ENCODE measurements around the gene OCA2. TPM values are rescaled to one million over a fixed set of nuclear protein-coding genes. Genes with fewer than 3 reads are reported as not detected.

The OCA2 gene
- polyA plus RNA-seq, 1 experiment: not detected

DNA sequence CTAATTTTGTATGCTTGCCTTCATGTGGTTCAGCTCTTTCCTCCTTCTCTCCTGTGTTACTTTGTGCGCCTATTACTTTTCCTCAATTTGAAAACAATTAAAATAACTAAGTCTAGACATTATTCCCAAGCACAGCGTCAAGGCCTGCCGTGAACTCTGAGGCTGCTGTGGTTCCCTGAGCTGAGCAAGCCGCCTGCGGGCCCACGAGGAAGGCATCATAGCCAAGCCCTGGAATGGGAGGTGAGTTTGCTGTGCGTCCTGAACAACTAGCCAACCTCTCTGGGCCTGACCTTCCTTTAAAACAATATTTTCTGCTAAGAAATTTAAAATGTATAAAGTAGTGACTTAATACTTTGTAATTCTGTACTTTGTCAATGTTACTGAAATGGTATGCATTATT lies 327.2 kb downstream of the OCA2 start:
- Histone ChIP-seq H3K9me3 (ENCODE audit: control insufficient read depth, insufficient read depth, low read length) (peaks cover 59% of the 10 kb centered on the region), H3K27me3 (ENCODE audit: control insufficient read depth, insufficient read depth, low read length) (no peaks in the 10 kb centered on the region), H3K4me3 (ENCODE audit: low read depth, low read length) (no peak overlapping the region), H3K27ac (ENCODE audit: low read depth, low read length) (no peak overlapping the region)
- no peak for DNase-seq (ENCODE audit: low read depth, low spot score)
- CTCF ChIA-PET: no interaction called here
- TF ChIP-seq, protein P1, sequence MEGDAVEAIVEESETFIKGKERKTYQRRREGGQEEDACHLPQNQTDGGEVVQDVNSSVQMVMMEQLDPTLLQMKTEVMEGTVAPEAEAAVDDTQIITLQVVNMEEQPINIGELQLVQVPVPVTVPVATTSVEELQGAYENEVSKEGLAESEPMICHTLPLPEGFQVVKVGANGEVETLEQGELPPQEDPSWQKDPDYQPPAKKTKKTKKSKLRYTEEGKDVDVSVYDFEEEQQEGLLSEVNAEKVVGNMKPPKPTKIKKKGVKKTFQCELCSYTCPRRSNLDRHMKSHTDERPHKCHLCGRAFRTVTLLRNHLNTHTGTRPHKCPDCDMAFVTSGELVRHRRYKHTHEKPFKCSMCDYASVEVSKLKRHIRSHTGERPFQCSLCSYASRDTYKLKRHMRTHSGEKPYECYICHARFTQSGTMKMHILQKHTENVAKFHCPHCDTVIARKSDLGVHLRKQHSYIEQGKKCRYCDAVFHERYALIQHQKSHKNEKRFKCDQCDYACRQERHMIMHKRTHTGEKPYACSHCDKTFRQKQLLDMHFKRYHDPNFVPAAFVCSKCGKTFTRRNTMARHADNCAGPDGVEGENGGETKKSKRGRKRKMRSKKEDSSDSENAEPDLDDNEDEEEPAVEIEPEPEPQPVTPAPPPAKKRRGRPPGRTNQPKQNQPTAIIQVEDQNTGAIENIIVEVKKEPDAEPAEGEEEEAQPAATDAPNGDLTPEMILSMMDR (IDR thresholded peaks at IDR 0.05; ENCODE audit: low read depth, low read length): no peak
- POLR2A ChIA-PET: no interaction called here

DNA sequence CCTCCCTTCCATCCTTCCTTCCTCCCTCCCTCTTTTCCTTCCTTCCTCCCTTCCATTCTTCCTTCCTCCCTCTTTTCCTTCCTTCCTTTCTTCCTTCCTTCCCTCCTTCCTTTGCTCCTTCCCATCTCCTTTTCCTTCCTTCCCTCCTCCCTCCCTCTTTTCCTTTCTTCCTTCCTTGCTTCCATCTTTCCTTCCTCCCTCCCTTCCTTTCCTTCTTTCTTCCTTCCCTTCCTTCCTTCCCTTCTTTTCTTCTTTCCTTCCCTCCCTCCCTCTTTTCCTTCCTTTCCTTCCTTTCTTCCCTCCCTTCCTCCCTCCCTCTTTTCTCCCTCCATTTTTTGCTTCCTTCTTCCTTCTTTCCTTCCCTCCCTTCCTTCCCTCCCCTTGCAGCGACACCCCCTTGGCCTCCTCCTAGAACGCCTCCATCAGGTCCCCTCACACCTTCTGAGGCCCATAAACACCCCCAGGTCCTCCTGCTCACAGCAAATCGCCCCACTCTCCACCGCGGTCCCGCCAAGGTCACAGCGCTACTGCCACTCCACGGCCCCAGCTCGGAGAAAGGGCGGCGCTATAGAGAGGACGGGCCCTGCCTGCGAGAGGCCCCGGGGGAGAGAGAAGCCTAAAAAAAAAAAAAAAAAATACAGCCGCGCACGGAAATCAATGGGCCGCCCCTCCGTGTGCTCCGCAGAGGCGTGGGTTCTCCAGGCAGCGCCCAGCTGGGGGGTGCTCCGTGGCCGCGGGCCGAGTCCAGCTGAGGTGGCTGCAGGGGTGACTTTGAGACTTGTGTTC lies 328.2 kb downstream of the OCA2 start:
- no peak for DNase-seq (ENCODE audit: low read depth, low spot score)
- Histone ChIP-seq H3K9me3 (ENCODE audit: control insufficient read depth, insufficient read depth, low read length) (peaks cover 61% of the 10 kb centered on the region), H3K27me3 (ENCODE audit: control insufficient read depth, insufficient read depth, low read length) (no peaks in the 10 kb centered on the region), H3K27ac (ENCODE audit: low read depth, low read length) (no peak overlapping the region), H3K4me3 (ENCODE audit: low read depth, low read length) (no peak overlapping the region)
- POLR2A ChIA-PET: no interaction called here
- CTCF ChIA-PET: no interaction called here
- TF ChIP-seq, protein P1 (IDR thresholded peaks at IDR 0.05; ENCODE audit: low read depth, low read length): no peak

DNA sequence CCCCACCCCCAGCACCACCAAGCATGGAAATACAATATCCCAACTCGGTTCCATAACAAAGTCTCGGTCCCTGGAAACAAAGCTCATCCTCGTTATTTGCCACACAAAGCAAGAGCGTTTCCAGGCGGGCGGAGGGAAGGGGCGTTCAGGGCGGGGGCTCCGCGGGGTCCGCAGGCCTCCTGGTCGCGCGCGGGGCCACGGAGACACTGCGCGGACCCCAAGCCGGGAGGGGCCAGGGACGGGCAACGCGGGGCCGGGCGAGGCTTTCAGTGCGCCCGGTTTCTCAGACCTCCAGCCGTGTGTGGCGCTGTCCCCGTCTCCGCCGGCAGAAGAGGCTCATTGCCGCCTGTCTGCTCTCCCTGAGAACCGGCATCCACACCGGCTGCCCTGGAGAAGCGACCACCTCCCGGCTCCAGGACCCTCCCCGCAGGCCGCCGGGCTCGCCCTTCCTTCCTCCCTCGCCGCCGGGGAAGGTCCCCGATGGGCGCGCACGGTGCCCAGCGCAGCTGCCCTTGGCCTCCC lies 329.0 kb downstream of the OCA2 start:
- Histone ChIP-seq H3K9me3 (ENCODE audit: control insufficient read depth, insufficient read depth, low read length) (peaks cover 56% of the 10 kb centered on the region), H3K27ac (ENCODE audit: low read depth, low read length) (no peak overlapping the region), H3K27me3 (ENCODE audit: control insufficient read depth, insufficient read depth, low read length) (no peaks in the 10 kb centered on the region), H3K4me3 (ENCODE audit: low read depth, low read length) (no peak overlapping the region)
- TF ChIP-seq, protein P1 (IDR thresholded peaks at IDR 0.05; ENCODE audit: low read depth, low read length): no peak
- no peak for DNase-seq (ENCODE audit: low read depth, low spot score)
- ChIA-PET POLR2A (no interaction called here), CTCF (no interaction called here)

DNA sequence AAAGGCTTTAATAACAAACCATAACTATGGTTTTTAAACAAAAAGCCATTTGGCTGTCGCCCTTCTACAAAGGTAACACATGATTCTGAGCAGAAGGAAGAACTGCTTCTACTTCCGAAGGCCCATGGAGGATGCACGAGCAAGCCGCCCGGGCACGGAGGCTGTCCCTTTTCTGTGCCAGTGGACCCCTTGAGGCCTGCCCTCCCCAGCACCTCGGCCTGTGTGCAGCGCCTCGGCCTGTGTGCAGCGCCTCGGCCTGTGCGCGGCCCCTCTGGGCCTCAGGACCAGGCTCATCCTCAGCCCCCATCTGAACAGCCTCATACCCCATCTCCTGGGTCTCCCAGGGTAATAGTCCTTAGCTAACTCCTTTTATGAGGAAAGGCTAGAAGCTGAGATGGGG lies 329.5 kb downstream of the OCA2 start:
- CTCF ChIA-PET: no interaction called here
- TF ChIP-seq, protein P1 (IDR thresholded peaks at IDR 0.05; ENCODE audit: low read depth, low read length): no peak
- POLR2A ChIA-PET: no interaction called here
- no peaks in the 10 kb centered on the region for H3K27me3 ChIP-seq (ENCODE audit: control insufficient read depth, insufficient read depth, low read length)
- no peak overlapping the region for H3K4me3 ChIP-seq (ENCODE audit: low read depth, low read length)
- H3K9me3 ChIP-seq (ENCODE audit: control insufficient read depth, insufficient read depth, low read length): peaks cover 51% of the 10 kb centered on the region
- no peak overlapping the region for H3K27ac ChIP-seq (ENCODE audit: low read depth, low read length)
- no peak for DNase-seq (ENCODE audit: low read depth, low spot score)

DNA sequence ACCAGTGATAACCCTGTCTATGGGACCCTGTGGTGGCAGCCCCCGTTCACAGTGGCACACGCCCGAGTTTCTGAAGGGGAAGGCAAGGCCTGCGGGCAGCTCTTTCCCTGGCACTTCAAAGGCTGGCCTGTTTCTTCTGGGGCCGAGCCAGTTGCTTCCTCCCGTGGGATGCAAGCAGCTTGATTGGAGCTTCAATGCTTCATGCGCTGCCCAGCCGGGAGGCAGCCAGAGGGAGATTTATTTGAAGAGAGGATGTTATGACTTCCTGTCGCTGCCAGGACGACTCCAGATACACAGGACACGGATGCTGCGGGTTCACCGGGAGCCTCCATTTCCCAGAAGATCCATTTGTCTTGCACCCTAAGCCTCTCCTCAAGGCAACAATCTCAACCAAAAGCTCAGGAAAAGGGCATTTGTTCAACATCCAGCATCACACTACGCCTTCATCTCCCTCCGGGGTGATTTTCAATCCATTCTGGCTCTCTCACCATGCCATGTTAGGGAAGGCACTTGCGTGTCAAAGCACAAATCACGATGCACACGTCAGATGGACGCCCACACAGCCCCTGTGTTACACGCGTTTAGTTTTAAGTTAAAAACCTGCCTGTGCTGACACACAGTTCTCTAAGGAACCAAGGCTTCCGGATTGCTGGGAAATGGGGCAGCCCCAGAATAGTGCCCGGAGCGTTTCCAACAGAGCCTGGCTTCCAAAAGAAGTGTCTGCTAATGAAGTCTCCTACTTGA lies 330.2 kb downstream of the OCA2 start:
- peaks cover 46% of the 10 kb centered on the region for H3K9me3 ChIP-seq (ENCODE audit: control insufficient read depth, insufficient read depth, low read length)
- no peaks in the 10 kb centered on the region for H3K27me3 ChIP-seq (ENCODE audit: control insufficient read depth, insufficient read depth, low read length)
- DNase-seq (ENCODE audit: low read depth, low spot score): no peak
- no peak overlapping the region for H3K4me3 ChIP-seq (ENCODE audit: low read depth, low read length)
- TF ChIP-seq, protein P1 (IDR thresholded peaks at IDR 0.05; ENCODE audit: low read depth, low read length): no peak
- H3K27ac ChIP-seq (ENCODE audit: low read depth, low read length): no peak overlapping the region
- ChIA-PET POLR2A (interaction anchor here (0.6 kb wide), 1 partner anchor 37 kb away, joined by 3 read pairs; no protein-coding TSS in a partner anchor), CTCF (no interaction called here)
